Activated CD8-positive, alpha-beta memory T cell treated with anti-CD3 and anti-CD28 coated beads, Interleukin-2, amount 10 ng/mL, durations not matched to agents 7 days and 5 days (primary cell): ENCODE data around the gene VGLL1. TPM values are rescaled to one million over a fixed set of nuclear protein-coding genes. Genes with fewer than 3 reads are reported as not detected.
A peak's percentile ranks its signal among the peaks of the same experiment; 100 is the strongest.

Source experiments
- ATAC-seq: fragments of 150-1000 bp; cut with Tn5 transposase; one replicate; pipeline ENCODE4 v1.10.0; 2021; ENCODE audit warnings: moderate library complexity
- CTCF ChIA-PET: fragments of 350-600 bp; sonication (Branson Sonifier 250); formaldehyde crosslinking; loops from one replicate; lab custom pipeline; 2021; ENCODE audit warnings: antibody characterized with exemption; lab: Charles Lee
- DNase-seq: peaks from one replicate; pipeline ENCODE4 v3.0.0-alpha.2; 2020
- H3K27ac Mint-ChIP-seq: one replicate; pipeline ENCODE4 v1.8.0; 2021; ENCODE audit warnings: mild to moderate bottlenecking, mixed read lengths
- H3K27me3 Mint-ChIP-seq: one replicate; pipeline ENCODE4 v1.8.0; 2021; ENCODE audit warnings: mixed read lengths
- H3K36me3 Mint-ChIP-seq: one replicate; pipeline ENCODE4 v1.8.0; 2021; ENCODE audit warnings: mild to moderate bottlenecking, mixed read lengths
- H3K4me1 Mint-ChIP-seq: one replicate; pipeline ENCODE4 v1.8.0; 2021; ENCODE audit warnings: mixed read lengths
- H3K4me3 Mint-ChIP-seq: one replicate; pipeline ENCODE4 v1.8.0; 2021; ENCODE audit warnings: mild to moderate bottlenecking, moderate library complexity, mixed read lengths
- H3K9me3 Mint-ChIP-seq: one replicate; pipeline ENCODE4 v1.8.0; 2022; ENCODE audit warnings: low read depth, mixed read lengths
- total RNA-seq, 2 experiments: library from RNA; stranded (reverse); gene quantifications; one replicate each; pipeline ENCODE4 v1.2.3, GENCODE V29; 2021

Gene VGLL1
- total RNA-seq, 2 experiments from 2014 or later = not detected

- no peak overlapping the region for H3K27ac Mint-ChIP-seq
- ATAC-seq = no peak
- H3K4me1 Mint-ChIP-seq = peaks cover 3% of the 10 kb centered on the region
- DNase-seq = no peak
- CTCF ChIA-PET = no interaction called here
- H3K27me3 Mint-ChIP-seq = no peaks in the 10 kb centered on the region
- no peaks in the 10 kb centered on the region for H3K9me3 Mint-ChIP-seq
- peaks cover 1% of the 10 kb centered on the region for H3K36me3 Mint-ChIP-seq
- H3K4me3 Mint-ChIP-seq = no peak overlapping the region
Observed at GRCh38 chrX:136528645-136529315, 3.2 kb upstream of the VGLL1 start.

DNA sequence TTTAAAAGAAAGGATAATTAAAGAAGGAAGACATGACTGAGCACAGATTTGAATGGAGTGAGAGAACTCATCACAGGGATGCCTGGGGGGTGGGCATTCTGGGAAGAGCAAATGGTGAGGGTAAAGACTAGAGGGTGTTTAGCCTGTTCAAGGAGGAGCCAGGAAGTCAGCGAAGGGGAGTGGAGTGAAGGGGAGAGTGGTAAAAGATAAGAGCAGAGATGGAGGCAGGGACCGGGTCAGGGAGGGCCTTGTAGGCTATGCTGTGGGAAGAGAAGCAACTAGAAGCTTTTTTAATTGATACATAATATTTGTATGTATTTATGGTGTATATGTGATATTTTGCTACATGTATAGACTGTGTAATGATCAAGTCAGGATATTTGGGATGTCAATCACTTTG is 2.2 kb upstream of the VGLL1 start:
- ATAC-seq (no peak), DNase-seq (no peak)
- no peak overlapping the region for H3K4me3 Mint-ChIP-seq
- no peaks in the 10 kb centered on the region for H3K27me3 Mint-ChIP-seq
- peaks cover 1% of the 10 kb centered on the region for H3K36me3 Mint-ChIP-seq
- H3K9me3 Mint-ChIP-seq = no peaks in the 10 kb centered on the region
- H3K4me1 Mint-ChIP-seq = peaks cover 3% of the 10 kb centered on the region
- CTCF ChIA-PET = no interaction called here
- no peak overlapping the region for H3K27ac Mint-ChIP-seq

DNA sequence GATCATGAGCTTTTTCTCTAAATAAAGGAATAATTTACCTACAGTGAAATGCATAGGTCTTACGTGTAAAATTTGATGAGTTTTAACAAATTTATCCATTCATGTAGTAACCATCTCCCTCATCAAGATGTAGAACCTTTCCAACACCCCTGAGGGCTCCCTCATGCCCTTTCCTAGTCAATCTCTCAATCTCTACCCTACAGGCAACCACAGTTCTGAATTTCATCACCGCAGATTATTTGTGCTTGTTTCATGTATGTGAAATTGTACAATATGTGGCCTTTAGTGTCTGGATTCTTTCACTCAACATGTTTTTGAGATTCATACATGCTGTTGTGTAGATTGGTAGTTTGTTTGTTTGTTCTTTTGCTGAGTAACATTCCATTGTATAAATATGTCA is 2.1 kb downstream of the VGLL1 start:
- peaks cover 12% of the 10 kb centered on the region for H3K4me1 Mint-ChIP-seq
- ATAC-seq = no peak

GRCh38 chrX:136538811-136539210 is 6.8 kb downstream of the VGLL1 start:
- H3K36me3 Mint-ChIP-seq = no peaks in the 10 kb centered on the region
- H3K27ac Mint-ChIP-seq = no peak overlapping the region
- no peak for ATAC-seq
- no peak for DNase-seq
- peaks cover 28% of the 10 kb centered on the region for H3K4me1 Mint-ChIP-seq
- no peak overlapping the region for H3K4me3 Mint-ChIP-seq
- H3K27me3 Mint-ChIP-seq = peaks cover 2% of the 10 kb centered on the region
- CTCF ChIA-PET = no interaction called here
- H3K9me3 Mint-ChIP-seq = no peaks in the 10 kb centered on the region

More for the DNA sequence above, 2.1 kb downstream of the VGLL1 start:
- Mint-ChIP-seq H3K27me3 (peaks cover 2% of the 10 kb centered on the region), H3K4me3 (no peak overlapping the region), H3K36me3 (no peaks in the 10 kb centered on the region), H3K9me3 (no peaks in the 10 kb centered on the region), H3K27ac (no peak overlapping the region)
- CTCF ChIA-PET = no interaction called here
- no peak for DNase-seq

GRCh38 chrX:136540226-136540625 is 8.2 kb downstream of the VGLL1 start:
- H3K9me3 Mint-ChIP-seq = no peaks in the 10 kb centered on the region
- H3K27me3 Mint-ChIP-seq = peaks cover under 1% of the 10 kb centered on the region
- H3K27ac Mint-ChIP-seq = no peak overlapping the region
- H3K4me3 Mint-ChIP-seq = no peak overlapping the region
- peaks cover 37% of the 10 kb centered on the region for H3K4me1 Mint-ChIP-seq
- DNase-seq (no peak), ATAC-seq (no peak)
- CTCF ChIA-PET = no interaction called here
- H3K36me3 Mint-ChIP-seq = no peaks in the 10 kb centered on the region

DNA sequence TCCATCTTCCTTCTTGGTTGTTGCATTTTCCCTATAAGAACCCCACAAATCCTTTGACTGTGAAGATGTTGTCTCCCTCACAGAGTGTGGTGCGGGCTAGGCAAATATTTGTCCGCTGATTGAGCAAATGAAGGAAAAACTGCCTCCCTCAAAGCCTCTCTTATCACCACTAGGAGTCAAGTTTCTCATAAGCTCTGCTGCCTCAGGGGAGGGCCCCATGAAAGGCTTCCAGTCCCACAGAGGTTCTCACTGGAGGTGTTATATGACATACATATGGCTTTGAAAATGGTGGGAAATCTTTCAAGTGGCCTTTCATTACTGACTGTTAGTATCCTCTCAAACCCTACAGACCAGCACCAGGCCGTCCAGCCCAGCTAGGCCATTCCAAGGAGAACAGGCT is 9.3 kb downstream of the VGLL1 start:
- H3K4me3 Mint-ChIP-seq = no peak overlapping the region
- peaks cover 48% of the 10 kb centered on the region for H3K4me1 Mint-ChIP-seq
- H3K27me3 Mint-ChIP-seq = no peaks in the 10 kb centered on the region
- H3K36me3 Mint-ChIP-seq = peaks cover 2% of the 10 kb centered on the region
- ATAC-seq = no peak
- no peaks in the 10 kb centered on the region for H3K9me3 Mint-ChIP-seq
- CTCF ChIA-PET = no interaction called here
- DNase-seq = no peak
- H3K27ac Mint-ChIP-seq = no peak overlapping the region

DNA sequence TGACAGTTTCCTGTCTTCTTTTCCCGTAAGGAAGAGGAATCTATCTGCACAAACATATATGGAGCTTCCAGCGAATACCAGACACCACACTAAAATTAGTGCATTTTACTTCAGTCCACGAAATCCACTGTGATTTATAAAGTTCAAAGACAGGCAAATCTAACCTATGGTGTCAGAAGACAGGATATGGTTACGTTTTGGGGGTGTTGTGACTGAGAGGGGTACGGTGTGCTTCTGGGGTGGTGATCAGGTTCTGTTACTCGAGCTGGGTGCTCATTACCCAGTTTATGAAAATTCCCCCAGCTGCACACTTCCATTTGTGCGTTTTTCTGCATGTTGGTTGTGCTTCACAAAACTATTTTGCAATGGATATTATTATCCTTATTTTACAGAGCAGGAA is 10.3 kb downstream of the VGLL1 start:
- Mint-ChIP-seq H3K27ac (peak overlapping the region; percentile 61), H3K9me3 (no peaks in the 10 kb centered on the region), H3K4me3 (no peak overlapping the region), H3K36me3 (peaks cover 2% of the 10 kb centered on the region), H3K4me1 (peaks cover 58% of the 10 kb centered on the region), H3K27me3 (no peaks in the 10 kb centered on the region)
- no peak for ATAC-seq
- DNase-seq = no peak
- CTCF ChIA-PET = no interaction called here

- CTCF ChIA-PET = interaction anchor here (0.9 to 1.3 kb wide), 2 partner anchors 60 to 148 kb away, joined by 3 read pairs; no protein-coding TSS in a partner anchor
- peaks cover 53% of the 10 kb centered on the region for H3K4me1 Mint-ChIP-seq
- ATAC-seq (peak; percentile 84), DNase-seq (peak; percentile 79)
- peaks cover 2% of the 10 kb centered on the region for H3K36me3 Mint-ChIP-seq
- no peaks in the 10 kb centered on the region for H3K27me3 Mint-ChIP-seq
- no peaks in the 10 kb centered on the region for H3K9me3 Mint-ChIP-seq
- H3K27ac Mint-ChIP-seq = peak overlapping the region; percentile 90
- no peak overlapping the region for H3K4me3 Mint-ChIP-seq
Observed at GRCh38 chrX:136546371-136546781, 14.4 kb downstream of the VGLL1 start.

DNA sequence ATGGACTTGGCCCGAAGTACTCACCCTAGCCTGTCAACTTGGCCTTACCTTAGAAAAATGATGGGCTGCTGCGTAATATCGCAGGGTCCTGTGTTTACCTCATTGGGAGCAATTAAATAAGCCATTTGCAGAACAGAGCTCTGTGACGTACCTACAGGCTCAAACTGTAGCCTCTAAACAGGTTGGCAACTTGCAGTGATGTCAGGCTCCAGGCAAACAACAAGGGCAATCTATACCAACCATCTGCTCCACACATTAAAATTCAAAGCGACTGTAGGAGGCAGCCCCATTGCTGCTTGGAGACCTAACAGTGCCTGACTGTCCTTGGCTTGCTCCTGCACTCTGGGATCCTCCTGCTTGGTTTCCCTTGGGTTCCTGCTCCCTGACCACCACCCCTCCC is 17.2 kb downstream of the VGLL1 start:
- CTCF ChIA-PET = interaction anchor here (0.6 kb wide), 1 partner anchor 330 kb away, joined by 3 read pairs; no protein-coding TSS in a partner anchor
- Mint-ChIP-seq H3K9me3 (no peaks in the 10 kb centered on the region), H3K27me3 (no peaks in the 10 kb centered on the region), H3K36me3 (peaks cover 2% of the 10 kb centered on the region), H3K4me3 (no peak overlapping the region), H3K4me1 (peaks cover 40% of the 10 kb centered on the region), H3K27ac (no peak overlapping the region)
- no peak for DNase-seq
- ATAC-seq = no peak

GRCh38 chrX:136551410-136551809 is 19.4 kb downstream of the VGLL1 start:
- no peaks in the 10 kb centered on the region for H3K27me3 Mint-ChIP-seq
- H3K9me3 Mint-ChIP-seq = no peaks in the 10 kb centered on the region
- DNase-seq (no peak), ATAC-seq (no peak)
- CTCF ChIA-PET = interaction anchor here (1.2 kb wide), 1 partner anchor 16 kb away, joined by 3 read pairs; no protein-coding TSS in a partner anchor
- no peaks in the 10 kb centered on the region for H3K36me3 Mint-ChIP-seq
- H3K4me1 Mint-ChIP-seq = peaks cover 19% of the 10 kb centered on the region
- H3K4me3 Mint-ChIP-seq = no peak overlapping the region
- H3K27ac Mint-ChIP-seq = no peak overlapping the region

DNA sequence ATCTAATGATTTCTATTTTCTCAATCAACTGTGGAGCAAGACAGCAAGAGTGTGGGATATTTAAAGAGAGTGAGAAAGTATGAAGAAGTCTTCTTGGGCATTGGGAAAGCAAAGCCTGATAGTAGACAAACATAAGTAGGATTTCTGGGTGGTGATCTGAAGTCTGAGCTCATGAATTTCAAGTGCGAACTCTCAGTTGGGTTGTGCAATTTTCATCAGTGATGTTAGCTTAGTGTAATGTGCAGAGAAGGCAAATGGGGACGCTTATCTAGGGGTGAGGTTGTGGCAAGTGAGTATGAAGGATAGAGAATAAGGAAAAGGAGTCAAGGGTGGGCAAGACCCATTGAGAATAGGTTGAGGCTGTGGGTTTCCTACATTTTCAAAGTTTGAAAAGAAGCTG is 23.7 kb downstream of the VGLL1 start:
- Mint-ChIP-seq H3K27ac (no peak overlapping the region), H3K4me1 (no peaks in the 10 kb centered on the region), H3K9me3 (no peaks in the 10 kb centered on the region), H3K36me3 (no peaks in the 10 kb centered on the region), H3K27me3 (peaks cover 3% of the 10 kb centered on the region), H3K4me3 (no peak overlapping the region)
- CTCF ChIA-PET = no interaction called here
- ATAC-seq (no peak), DNase-seq (no peak)

DNA sequence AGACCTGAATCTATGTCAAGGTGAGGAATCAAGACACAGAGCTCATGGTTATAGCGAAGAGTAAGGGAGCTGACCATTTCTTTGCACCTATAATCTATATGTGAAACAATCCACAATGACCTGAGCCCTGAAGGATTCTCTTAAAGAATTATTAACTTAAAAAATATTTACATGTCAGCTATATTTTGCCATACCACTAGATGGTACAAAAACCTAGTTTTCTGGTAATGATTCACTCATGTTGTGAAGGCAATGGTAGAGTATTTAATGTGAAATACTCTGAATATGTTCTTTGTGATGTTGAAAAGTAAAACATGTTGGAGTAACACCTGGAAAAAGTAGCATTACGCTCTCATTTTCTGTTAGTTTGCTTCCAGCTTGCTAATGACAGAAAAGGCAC is 40.0 kb downstream of the VGLL1 start:
- DNase-seq (no peak), ATAC-seq (peak; percentile 51)
- Mint-ChIP-seq H3K36me3 (no peaks in the 10 kb centered on the region), H3K4me1 (peaks cover 17% of the 10 kb centered on the region), H3K27ac (no peak overlapping the region), H3K27me3 (no peaks in the 10 kb centered on the region), H3K9me3 (no peaks in the 10 kb centered on the region), H3K4me3 (no peak overlapping the region)
- CTCF ChIA-PET = interaction anchor here (0.8 to 1.3 kb wide), 2 partner anchors 123 to 125 kb away, joined by 3 to 5 read pairs; no protein-coding TSS in a partner anchor

GRCh38 chrX:136574548-136574947 is 42.5 kb downstream of the VGLL1 start:
- Mint-ChIP-seq H3K4me3 (no peak overlapping the region), H3K4me1 (peaks cover 35% of the 10 kb centered on the region), H3K9me3 (no peaks in the 10 kb centered on the region), H3K36me3 (no peaks in the 10 kb centered on the region), H3K27ac (no peak overlapping the region), H3K27me3 (no peaks in the 10 kb centered on the region)
- ATAC-seq (no peak), DNase-seq (no peak)
- CTCF ChIA-PET = interaction anchor here (0.6 to 1.5 kb wide), 3 partner anchors 19 to 120 kb away, joined by 3 read pairs; no protein-coding TSS in a partner anchor

- Mint-ChIP-seq H3K27ac (peak overlapping the region; percentile 80), H3K4me1 (peaks cover 36% of the 10 kb centered on the region), H3K27me3 (no peaks in the 10 kb centered on the region), H3K36me3 (no peaks in the 10 kb centered on the region), H3K4me3 (no peak overlapping the region), H3K9me3 (no peaks in the 10 kb centered on the region)
- ATAC-seq = peak; percentile 100
- CTCF ChIA-PET = interaction anchor here (0.6 to 2.2 kb wide), 15 partner anchors 11 to 347 kb away, joined by 3 to 8 read pairs (median 3); no protein-coding TSS in a partner anchor
- DNase-seq = peak; percentile 84
Observed at GRCh38 chrX:136577552-136577951, 45.5 kb downstream of the VGLL1 start.
